ENCODE results near the gene FES. TPM values are rescaled to one million over a fixed set of nuclear protein-coding genes. Genes with fewer than 3 reads are reported as not detected.

Gene FES
- total RNA-seq, 1 donor from 2014 or later: 3.1 TPM

GRCh38 chr15:90838544-90838943 is 45.8 kb upstream of the FES start:
- Mint-ChIP-seq H3K9me3 (no peaks in the 10 kb centered on the region), H3K4me1 (ENCODE audit: unreplicated experiment) (peaks cover 4% of the 10 kb centered on the region), H3K36me3 (no peaks in the 10 kb centered on the region), H3K4me3 (no peak overlapping the region), H3K27me3 (no peaks in the 10 kb centered on the region), H3K27ac (no peak overlapping the region)
- no peak for DNase-seq (ENCODE audit: extremely low spot score, unreplicated experiment)
- TF ChIP-seq CTCF (conservative IDR thresholded peaks at IDR 0.05): no peak

- Mint-ChIP-seq H3K27me3 (no peaks in the 10 kb centered on the region), H3K4me1 (ENCODE audit: unreplicated experiment) (peaks cover 4% of the 10 kb centered on the region), H3K9me3 (no peaks in the 10 kb centered on the region), H3K27ac (no peak overlapping the region), H3K36me3 (no peaks in the 10 kb centered on the region), H3K4me3 (no peak overlapping the region)
- no peak for TF ChIP-seq CTCF (conservative IDR thresholded peaks at IDR 0.05)
- DNase-seq (ENCODE audit: extremely low spot score, unreplicated experiment): no peak
Observed at GRCh38 chr15:90839187-90840071, 44.9 kb upstream of the FES start.

- H3K27ac Mint-ChIP-seq: no peak overlapping the region
- no peaks in the 10 kb centered on the region for H3K9me3 Mint-ChIP-seq
- H3K27me3 Mint-ChIP-seq: no peaks in the 10 kb centered on the region
- no peak overlapping the region for H3K4me3 Mint-ChIP-seq
- no peaks in the 10 kb centered on the region for H3K36me3 Mint-ChIP-seq
- DNase-seq (ENCODE audit: extremely low spot score, unreplicated experiment): no peak
- no peak for TF ChIP-seq CTCF (conservative IDR thresholded peaks at IDR 0.05)
- peaks cover 4% of the 10 kb centered on the region for H3K4me1 Mint-ChIP-seq (ENCODE audit: unreplicated experiment)
Observed at GRCh38 chr15:90840157-90840855, 44.0 kb upstream of the FES start.

GRCh38 chr15:90840954-90841353 is 43.4 kb upstream of the FES start:
- no peaks in the 10 kb centered on the region for H3K36me3 Mint-ChIP-seq
- H3K27me3 Mint-ChIP-seq: no peaks in the 10 kb centered on the region
- TF ChIP-seq CTCF (conservative IDR thresholded peaks at IDR 0.05): no peak
- no peak overlapping the region for H3K27ac Mint-ChIP-seq
- H3K4me3 Mint-ChIP-seq: no peak overlapping the region
- H3K9me3 Mint-ChIP-seq: no peaks in the 10 kb centered on the region
- peaks cover 4% of the 10 kb centered on the region for H3K4me1 Mint-ChIP-seq (ENCODE audit: unreplicated experiment)
- no peak for DNase-seq (ENCODE audit: extremely low spot score, unreplicated experiment)

- no peaks in the 10 kb centered on the region for H3K36me3 Mint-ChIP-seq
- TF ChIP-seq CTCF (conservative IDR thresholded peaks at IDR 0.05): no peak
- H3K27me3 Mint-ChIP-seq: no peaks in the 10 kb centered on the region
- H3K9me3 Mint-ChIP-seq: no peaks in the 10 kb centered on the region
- no peaks in the 10 kb centered on the region for H3K4me1 Mint-ChIP-seq (ENCODE audit: unreplicated experiment)
- DNase-seq (ENCODE audit: extremely low spot score, unreplicated experiment): no peak
- H3K4me3 Mint-ChIP-seq: no peak overlapping the region
- no peak overlapping the region for H3K27ac Mint-ChIP-seq
Observed at GRCh38 chr15:90844696-90845095, 39.6 kb upstream of the FES start.

Data from type B pancreatic cell (in vitro differentiated cells).